ENCODE measurements around the gene NPDC1.

The NPDC1 gene

GRCh38 chr9:137044037-137044436, 1.9 kb downstream of the NPDC1 start:
- TF ChIP-seq CTCF (conservative IDR thresholded peaks at IDR 0.05; ENCODE audit: low read depth, low read length), result no peak
- no peak overlapping the region for H3K4me3 ChIP-seq (ENCODE audit: low read depth, low read length)
- no peak for DNase-seq (ENCODE audit: low read depth)

- DNase-seq (ENCODE audit: low read depth), result no peak
- TF ChIP-seq CTCF (conservative IDR thresholded peaks at IDR 0.05; ENCODE audit: low read depth, low read length), result no peak
- no peak overlapping the region for H3K4me3 ChIP-seq (ENCODE audit: low read depth, low read length)
Observed at GRCh38 chr9:137042751-137043727, 2.9 kb downstream of the NPDC1 start.

- H3K4me3 ChIP-seq (ENCODE audit: low read depth, low read length), result no peak overlapping the region
- no peak for DNase-seq (ENCODE audit: low read depth)
- TF ChIP-seq CTCF (conservative IDR thresholded peaks at IDR 0.05; ENCODE audit: low read depth, low read length), result no peak
Observed at GRCh38 chr9:137041124-137041523, 4.9 kb downstream of the NPDC1 start.

GRCh38 chr9:137040568-137040967, 5.4 kb downstream of the NPDC1 start:
- no peak for TF ChIP-seq CTCF (conservative IDR thresholded peaks at IDR 0.05; ENCODE audit: low read depth, low read length)
- no peak overlapping the region for H3K4me3 ChIP-seq (ENCODE audit: low read depth, low read length)
- DNase-seq (ENCODE audit: low read depth), result no peak

- no peak for DNase-seq (ENCODE audit: low read depth)
- TF ChIP-seq CTCF (conservative IDR thresholded peaks at IDR 0.05; ENCODE audit: low read depth, low read length), result no peak
- no peak overlapping the region for H3K4me3 ChIP-seq (ENCODE audit: low read depth, low read length)
Observed at GRCh38 chr9:137039611-137040366, 6.2 kb downstream of the NPDC1 start.

GRCh38 chr9:137038916-137039315, 7.1 kb downstream of the NPDC1 start:
- no peak for TF ChIP-seq CTCF (conservative IDR thresholded peaks at IDR 0.05; ENCODE audit: low read depth, low read length)
- no peak for DNase-seq (ENCODE audit: low read depth)
- H3K4me3 ChIP-seq (ENCODE audit: low read depth, low read length), result no peak overlapping the region
